Measurements from ENCODE around the gene LDB2. TPM values are rescaled to one million over a fixed set of nuclear protein-coding genes. Genes with fewer than 3 reads are reported as not detected.

LDB2 gene
- total RNA-seq, 4 donors from 2014 or later: 26.4 to 62.7 (median 40.7) TPM

- 74 to 83% methylated on average over 2 of the region's 2 CpGs for WGBS, 2 donors
- Histone ChIP-seq H3K36me3 (no peaks in the 10 kb centered on the region), H3K4me1 (peaks cover 0 to 12% (median 0%) of the 10 kb centered on the region in 4 donors), H3K9me3 (no peaks in the 10 kb centered on the region), H3K27ac (no peak overlapping the region), H3K4me3 (no peak overlapping the region), H3K27me3 (no peaks in the 10 kb centered on the region)
- DNase-seq (ENCODE audit: low spot score in 2 of 2): no peak
- no peak for TF ChIP-seq CTCF (IDR thresholded peaks at IDR 0.05)
- no peak for TF ChIP-seq EP300 (IDR thresholded peaks at IDR 0.05)
- TF ChIP-seq POLR2A (IDR thresholded peaks at IDR 0.05): no peak
Observed at GRCh38 chr4:16846540-16847117, 51.8 kb downstream of the LDB2 start.

- WGBS, 2 donors: 37 to 51% methylated on average over 6 of the region's 6 CpGs
- Histone ChIP-seq H3K27me3 (no peaks in the 10 kb centered on the region), H3K9me3 (no peaks in the 10 kb centered on the region), H3K4me3 (no peak overlapping the region), H3K4me1 (peaks cover 0 to 12% (median 0%) of the 10 kb centered on the region in 4 donors), H3K36me3 (no peaks in the 10 kb centered on the region), H3K27ac (peak overlapping the region in 1 of 4 donors; percentile 25)
- no peak for DNase-seq (ENCODE audit: low spot score in 2 of 2)
- TF ChIP-seq EP300 (IDR thresholded peaks at IDR 0.05) (no peak), POLR2A (IDR thresholded peaks at IDR 0.05) (no peak), CTCF (IDR thresholded peaks at IDR 0.05) (no peak)
Observed at GRCh38 chr4:16844816-16845586, 53.4 kb downstream of the LDB2 start.

GRCh38 chr4:16843831-16844508 lies 54.5 kb downstream of the LDB2 start:
- no peak for DNase-seq (ENCODE audit: low spot score in 2 of 2)
- 86% methylated on average over 6 of the region's 6 CpGs for WGBS, 2 donors
- H3K4me3 ChIP-seq: no peak overlapping the region
- H3K27me3 ChIP-seq: no peaks in the 10 kb centered on the region
- peaks cover 0 to 12% (median 0%) of the 10 kb centered on the region in 4 donors for H3K4me1 ChIP-seq
- no peaks in the 10 kb centered on the region for H3K9me3 ChIP-seq
- no peaks in the 10 kb centered on the region for H3K36me3 ChIP-seq
- TF ChIP-seq EP300 (IDR thresholded peaks at IDR 0.05) (no peak), POLR2A (IDR thresholded peaks at IDR 0.05) (no peak), CTCF (IDR thresholded peaks at IDR 0.05) (no peak)
- H3K27ac ChIP-seq: no peak overlapping the region

DNA sequence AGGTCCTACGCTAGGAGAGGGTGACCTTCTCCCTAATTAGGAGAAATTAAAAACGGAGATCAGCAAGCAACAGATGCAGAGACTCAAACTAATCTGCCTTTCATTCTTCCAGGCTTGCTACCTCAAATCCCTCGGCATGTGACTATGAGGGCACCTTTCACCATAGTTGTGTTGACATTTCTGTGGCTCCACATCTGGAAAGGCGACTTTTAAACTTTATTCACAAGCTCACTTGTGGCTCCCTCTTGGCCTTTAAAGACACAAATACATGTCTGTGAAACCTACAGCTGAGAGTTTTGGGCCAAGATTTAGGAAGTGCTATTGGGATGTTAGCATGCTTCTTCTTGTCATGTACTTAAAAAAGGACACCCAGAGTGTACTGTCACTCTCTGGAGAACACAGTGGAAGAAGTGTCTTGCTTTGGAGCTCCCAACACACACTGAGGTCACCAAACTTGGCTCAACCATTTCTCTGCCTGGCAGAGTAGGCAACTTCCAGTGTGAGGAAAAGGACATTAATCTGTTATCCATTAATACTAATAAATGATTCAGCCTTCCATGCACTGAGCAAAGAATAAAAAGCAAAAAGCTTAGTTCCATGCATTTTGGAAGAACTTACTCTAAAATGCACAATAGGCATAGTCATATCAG lies 60.1 kb downstream of the LDB2 start:
- no peaks in the 10 kb centered on the region for H3K36me3 ChIP-seq
- no peak for TF ChIP-seq CTCF (IDR thresholded peaks at IDR 0.05)
- TF ChIP-seq EP300 (IDR thresholded peaks at IDR 0.05): no peak
- TF ChIP-seq POLR2A (IDR thresholded peaks at IDR 0.05): no peak
- no peaks in the 10 kb centered on the region for H3K9me3 ChIP-seq
- H3K4me1 ChIP-seq: no peaks in the 10 kb centered on the region
- WGBS, 2 donors: 64 to 65% methylated on average over 4 of the region's 4 CpGs
- no peak overlapping the region for H3K4me3 ChIP-seq
- H3K27me3 ChIP-seq: no peaks in the 10 kb centered on the region
- H3K27ac ChIP-seq: no peak overlapping the region
- no peak for DNase-seq (ENCODE audit: low spot score in 2 of 2)

Data from tibial nerve (tissue), 4 donors.